ENCODE data around the gene ESYT2. TPM values are rescaled to one million over a fixed set of nuclear protein-coding genes. Genes with fewer than 3 reads are reported as not detected.

Gene ESYT2
- total and polyA plus RNA-seq, 9 of the 15 experiments (the other 6 are each of a cell fraction or from before 2014, with no cell fraction given): 5.8 to 86.9 (median 64.7) TPM

DNA sequence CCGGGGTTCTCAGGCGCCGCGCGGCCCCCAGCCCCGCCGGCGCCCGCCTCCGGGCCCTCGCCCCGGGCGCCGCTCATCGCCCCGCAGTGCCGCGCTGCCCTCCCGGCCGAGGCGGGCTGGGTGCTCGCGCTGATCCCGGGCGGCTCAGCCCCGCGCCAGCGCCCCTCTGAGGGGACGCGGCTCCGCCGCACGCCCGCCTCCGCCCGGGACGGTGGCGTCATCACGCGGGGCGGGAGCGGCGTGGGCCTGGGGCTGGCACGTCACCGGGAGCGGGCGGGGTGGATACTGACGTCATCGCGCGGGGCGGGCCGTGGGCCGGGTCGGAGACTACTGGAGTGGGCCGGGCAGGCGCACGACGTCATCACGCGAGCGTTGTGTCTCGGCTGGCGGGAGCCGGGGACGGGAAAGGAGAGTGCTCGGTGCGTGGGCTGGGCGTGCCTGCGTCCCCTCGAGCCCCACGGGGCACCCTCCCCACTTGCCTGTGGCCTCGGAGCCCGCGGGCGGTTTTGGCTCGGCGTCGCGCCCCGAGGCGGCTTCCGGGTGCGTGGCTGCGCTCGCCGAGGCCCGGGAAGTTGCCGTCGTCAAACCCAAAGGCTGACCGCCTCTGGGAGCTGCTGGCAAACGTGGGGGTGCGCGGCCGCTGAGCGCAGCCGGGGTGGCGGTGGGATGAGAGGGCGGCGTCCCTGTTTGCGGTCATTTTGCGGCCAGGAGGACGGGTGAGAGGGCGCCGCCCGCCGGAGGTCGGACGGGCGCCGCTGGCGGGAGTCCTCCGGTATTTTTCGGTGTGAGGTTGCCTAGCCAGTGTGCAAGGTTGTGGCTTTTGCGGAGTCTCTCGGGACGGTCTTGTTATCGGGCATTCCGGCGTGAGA lies at the start of gene ESYT2 (continued):
- TF ChIP-seq HMGN3 (IDR thresholded peaks at IDR 0.05; ENCODE audit: borderline replicate concordance, extremely low read depth, insufficient read length, low read depth, low read length) (peak; percentile 99), ZBTB8A (IDR thresholded peaks at IDR 0.05; ENCODE audit: partially characterized antibody) (no peak), BDP1 (IDR thresholded peaks at IDR 0.05; ENCODE audit: insufficient read depth, insufficient read length) (no peak), GTF3C2 (IDR thresholded peaks at IDR 0.05; ENCODE audit: borderline replicate concordance, extremely low read depth, insufficient read length) (no peak), NFE2 (IDR thresholded peaks at IDR 0.05; ENCODE audit: low read depth) (no peak), MECOM (CRISPR knock-in tag; IDR thresholded peaks at IDR 0.05) (no peak), SRF (CRISPR knock-in tag; IDR thresholded peaks at IDR 0.05) (peak in 1 of 2 experiments; percentile 63; a peak in 2 of 4 replicates), ZNF184 (CRISPR knock-in tag; IDR thresholded peaks at IDR 0.05) (no peak), CCAR2 (IDR thresholded peaks at IDR 0.05; ENCODE audit: low read depth, low read length) (no peak), FOXK1 (CRISPR knock-in tag; IDR thresholded peaks at IDR 0.05; ENCODE audit: borderline replicate concordance) (no peak), RBM34 (IDR thresholded peaks at IDR 0.05; ENCODE audit: borderline replicate concordance, insufficient read depth, low read length) (peak; percentile 98), FOXA1 (IDR thresholded peaks at IDR 0.05; ENCODE audit: borderline replicate concordance) (no peak), SAP30 (IDR thresholded peaks at IDR 0.05; ENCODE audit: borderline replicate concordance, insufficient read depth, low read depth, low read length, poor library complexity, severe bottlenecking) (peak; percentile 83), ZNF23 (CRISPR knock-in tag; IDR thresholded peaks at IDR 0.05) (no peak), ZNF584 (CRISPR knock-in tag; IDR thresholded peaks at IDR 0.05; ENCODE audit: low read depth) (no peak), POLR2B (IDR thresholded peaks at IDR 0.05; ENCODE audit: low read depth, partially characterized antibody) (peak; percentile 97), EP300 (IDR thresholded peaks at IDR 0.05; ENCODE audit: low read length) (peak; percentile 56), MCM5 (IDR thresholded peaks at IDR 0.05; ENCODE audit: low read depth) (no peak), HMG20A (CRISPR knock-in tag; conservative IDR thresholded peaks at IDR 0.05) (no peak), PHB2 (IDR thresholded peaks at IDR 0.05; ENCODE audit: low read depth) (no peak)
- TF ChIP-seq, protein P1, sequence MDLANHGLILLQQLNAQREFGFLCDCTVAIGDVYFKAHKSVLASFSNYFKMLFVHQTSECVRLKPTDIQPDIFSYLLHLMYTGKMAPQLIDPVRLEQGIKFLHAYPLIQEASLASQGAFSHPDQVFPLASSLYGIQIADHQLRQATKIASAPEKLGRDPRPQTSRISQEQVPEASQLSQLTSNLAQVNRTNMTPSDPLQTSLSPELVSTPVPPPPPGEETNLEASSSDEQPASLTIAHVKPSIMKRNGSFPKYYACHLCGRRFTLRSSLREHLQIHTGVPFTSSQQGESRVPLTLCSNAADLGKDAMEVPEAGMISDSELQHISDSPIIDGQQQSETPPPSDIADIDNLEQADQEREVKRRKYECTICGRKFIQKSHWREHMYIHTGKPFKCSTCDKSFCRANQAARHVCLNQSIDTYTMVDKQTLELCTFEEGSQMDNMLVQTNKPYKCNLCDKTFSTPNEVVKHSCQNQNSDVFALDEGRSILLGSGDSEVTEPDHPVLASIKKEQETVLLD (IDR thresholded peaks at IDR 0.05): peak; percentile 90
- TF ChIP-seq, protein P2, sequence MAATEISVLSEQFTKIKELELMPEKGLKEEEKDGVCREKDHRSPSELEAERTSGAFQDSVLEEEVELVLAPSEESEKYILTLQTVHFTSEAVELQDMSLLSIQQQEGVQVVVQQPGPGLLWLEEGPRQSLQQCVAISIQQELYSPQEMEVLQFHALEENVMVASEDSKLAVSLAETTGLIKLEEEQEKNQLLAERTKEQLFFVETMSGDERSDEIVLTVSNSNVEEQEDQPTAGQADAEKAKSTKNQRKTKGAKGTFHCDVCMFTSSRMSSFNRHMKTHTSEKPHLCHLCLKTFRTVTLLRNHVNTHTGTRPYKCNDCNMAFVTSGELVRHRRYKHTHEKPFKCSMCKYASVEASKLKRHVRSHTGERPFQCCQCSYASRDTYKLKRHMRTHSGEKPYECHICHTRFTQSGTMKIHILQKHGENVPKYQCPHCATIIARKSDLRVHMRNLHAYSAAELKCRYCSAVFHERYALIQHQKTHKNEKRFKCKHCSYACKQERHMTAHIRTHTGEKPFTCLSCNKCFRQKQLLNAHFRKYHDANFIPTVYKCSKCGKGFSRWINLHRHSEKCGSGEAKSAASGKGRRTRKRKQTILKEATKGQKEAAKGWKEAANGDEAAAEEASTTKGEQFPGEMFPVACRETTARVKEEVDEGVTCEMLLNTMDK (IDR thresholded peaks at IDR 0.05; ENCODE audit: borderline replicate concordance, insufficient read depth, low read depth, low read length, poor library complexity, severe bottlenecking): peak; percentile 89

All from K562 (cell line).